HepG2 (cell line): ENCODE measurements around the gene TRIM28. TPM values are rescaled to one million over a fixed set of nuclear protein-coding genes. Genes with fewer than 3 reads are reported as not detected.

ENCODE experiments used
- ATAC-seq: fragments of 200-7000 bp; cut with Tn5 transposase; 3 replicates; pipeline ENCODE4 v1.9.1; 2020; ENCODE audit warnings: mild to moderate bottlenecking, moderate library complexity
- BruUV-seq: library from RNA; stranded (reverse); fragments of 400-500 nt; replicated peaks from 2 replicates; lab custom pipeline; 2021; lab: Mats Ljungman, UMichigan
- CTCF ChIA-PET: fragments of 300-600 bp; formaldehyde crosslinking; extraction: SDS; loops from one replicate; lab custom pipeline; 2021; ENCODE audit warnings: low total read pairs, inconsistent platforms, low intra/inter-chr PET ratio; lab: Yijun Ruan, JAX
- POLR2A ChIA-PET: fragments of 350-600 bp; sonication (Branson Sonifier 250); formaldehyde crosslinking; loops from one replicate; lab custom pipeline; 2020; ENCODE audit warnings: antibody characterized with exemption, inconsistent platforms; lab: Yijun Ruan, JAX
- DNase-seq: peaks from one replicate; pipeline ENCODE4 v3.0.0-alpha.2; 2015; ENCODE audit warnings: low spot score
- FAIRE-seq: peaks from 3 replicates; lab custom pipeline; 2011; peaks lifted over from hg19 to GRCh38; lab: Jason Lieb, UNC
- H2AFZ ChIP-seq: one replicate; pipeline ENCODE4 v1.6.1; 2011; ENCODE audit warnings: low read length, inconsistent platforms
- H3K27ac ChIP-seq: fragments of 300-600 bp; 3 replicates; pipeline ENCODE4 v1.8.0; 2011; ENCODE audit warnings: mixed run types, mild to moderate bottlenecking, mixed read lengths, low read length, inconsistent platforms; ENCODE audit not compliant: insufficient read depth; ENCODE audit errors: extremely low read length
- H3K27me3 ChIP-seq, 2 experiments: fragments of 200-600 bp in 1 of 2; 2 replicates in 1 of 2; 3 replicates in 1 of 2; pipeline versions ENCODE4 v1.6.0 to v1.8.0; 2011; ENCODE audit warnings: low read length in 2 of 2, mild to moderate bottlenecking in 2 of 2, moderate library complexity in 2 of 2, inconsistent platforms in 1 of 2; ENCODE audit not compliant: insufficient read depth in 2 of 2, control insufficient read depth in 1 of 2
- H3K36me3 ChIP-seq, 2 experiments: fragments of 200-600 bp in 1 of 2; replicated peaks in 1 of 2; 2 replicates in 1 of 2; 3 replicates in 1 of 2; pipeline versions ENCODE4 v1.5.1 to v1.8.0; 2011; ENCODE audit warnings: low read length in 2 of 2, inconsistent platforms in 1 of 2; ENCODE audit not compliant: insufficient read depth in 2 of 2, control insufficient read depth in 1 of 2
- H3K4me1 ChIP-seq: 2 replicates; pipeline ENCODE4 v1.5.1; 2012; ENCODE audit warnings: low read length, inconsistent platforms; ENCODE audit not compliant: insufficient read depth
- H3K4me2 ChIP-seq: 2 replicates; pipeline ENCODE4 v1.6.0; 2011; ENCODE audit warnings: low read depth, low read length, inconsistent platforms
- H3K4me3 ChIP-seq, 3 experiments: fragments of 200-600 bp in 1 of 3; sonication (generic), shearing (Covaris generic) in 1 of 3; replicated peaks in 1 of 3; 2 replicates each; pipeline ENCODE4 v1.5.1; 2011 to 2016; ENCODE audit warnings: low read length in 3 of 3, inconsistent platforms in 2 of 3, low read depth in 2 of 3, mild to moderate bottlenecking in 2 of 3, control low read depth in 1 of 3, mixed read lengths in 1 of 3; ENCODE audit not compliant: insufficient read depth in 1 of 3
- H3K79me2 ChIP-seq: one replicate; pipeline ENCODE4 v1.6.1; 2011; ENCODE audit warnings: low read length, inconsistent platforms; ENCODE audit not compliant: insufficient read depth
- H3K9ac ChIP-seq: 2 replicates; pipeline ENCODE4 v1.6.0; 2011; ENCODE audit warnings: mild to moderate bottlenecking, low read depth, low read length, inconsistent platforms; ENCODE audit not compliant: insufficient read depth
- H3K9me3 ChIP-seq: 2 replicates; pipeline ENCODE4 v1.5.1; 2012; ENCODE audit warnings: mild to moderate bottlenecking, low read length
- H4K20me1 ChIP-seq: 2 replicates; pipeline ENCODE4 v1.6.0; 2011; ENCODE audit warnings: inconsistent platforms, mild to moderate bottlenecking, low read length, moderate library complexity; ENCODE audit not compliant: insufficient read depth
- AGO1 ChIP-seq: fragments of 200-400 bp; formaldehyde crosslinking; IDR thresholded peaks from 2 replicates; pipeline ENCODE4 v1.6.1; 2017; ENCODE audit warnings: mild to moderate bottlenecking, low read depth, low read length, moderate library complexity; ENCODE audit not compliant: poor library complexity, severe bottlenecking
- ASH2L ChIP-seq: fragments of 300-600, 200-600 bp; sonication (generic); IDR thresholded peaks from 2 replicates; pipeline ENCODE4 v1.7.0; 2017; ENCODE audit warnings: low read depth, mild to moderate bottlenecking, moderate library complexity, mixed read lengths, low read length; ENCODE audit not compliant: insufficient read length
- CHCHD3 ChIP-seq: sonication (generic); formaldehyde crosslinking; IDR thresholded peaks from 2 replicates; pipeline ENCODE4 v1.8.0; 2022; ENCODE audit warnings: mild to moderate bottlenecking, missing genetic modification reagents, moderate library complexity
- ETV5 ChIP-seq: IDR thresholded peaks from 2 replicates; pipeline ENCODE4 v1.6.1; 2018; ENCODE audit warnings: missing biosample characterization, missing genetic modification reagents, inconsistent platforms, borderline replicate concordance
- FOXC1 ChIP-seq: sonication (generic); formaldehyde crosslinking; IDR thresholded peaks from 2 replicates; pipeline ENCODE4 v1.8.0; 2022; ENCODE audit warnings: mild to moderate bottlenecking, missing genetic modification reagents, borderline replicate concordance
- HDAC6 ChIP-seq: fragments of 200-600 bp; sonication (generic); IDR thresholded peaks from 2 replicates; pipeline ENCODE4 v1.7.0; 2017; ENCODE audit warnings: mild to moderate bottlenecking, antibody characterized with exemption, low read length, low read depth
- HMGXB4 ChIP-seq, 2 experiments: sonication (generic) in 1 of 2; formaldehyde crosslinking in 1 of 2; IDR thresholded peaks; 2 replicates each; pipeline versions ENCODE4 v1.4.0 to v1.6.1; 2018 to 2020; ENCODE audit warnings: missing genetic modification reagents in 2 of 2, borderline replicate concordance in 1 of 2, low read depth in 1 of 2, mild to moderate bottlenecking in 1 of 2, missing biosample characterization in 1 of 2
- IRX3 ChIP-seq: sonication (generic); formaldehyde crosslinking; IDR thresholded peaks from 2 replicates; pipeline ENCODE4 v1.8.1; 2023; ENCODE audit warnings: mild to moderate bottlenecking, low read depth, missing genetic modification reagents, borderline replicate concordance
- ZNF143 ChIP-seq: sonication (generic); formaldehyde crosslinking; IDR thresholded peaks from 2 replicates; pipeline ENCODE4 v1.4.0; 2020; ENCODE audit warnings: missing genetic modification reagents
- ZNF253 ChIP-seq: sonication (generic); formaldehyde crosslinking; IDR thresholded peaks from 2 replicates; pipeline ENCODE4 v1.8.0; 2022; ENCODE audit warnings: mild to moderate bottlenecking, missing genetic modification reagents, borderline replicate concordance
- ZNF281 ChIP-seq: sonication (generic); formaldehyde crosslinking; IDR thresholded peaks from 2 replicates; pipeline ENCODE4 v1.4.0; 2020; ENCODE audit warnings: missing genetic modification reagents, borderline replicate concordance
- ZNF451 ChIP-seq: sonication (generic); formaldehyde crosslinking; IDR thresholded peaks from 2 replicates; pipeline ENCODE4 v1.5.0; 2020; ENCODE audit warnings: mild to moderate bottlenecking, missing genetic modification reagents
- ZNF549 ChIP-seq: sonication (generic); formaldehyde crosslinking; IDR thresholded peaks from 2 replicates; pipeline ENCODE4 v1.5.0; 2020; ENCODE audit warnings: missing genetic modification reagents
- ZNF589 ChIP-seq: sonication (generic); formaldehyde crosslinking; conservative IDR thresholded peaks from 2 replicates; pipeline ENCODE4 v1.8.0; 2022; ENCODE audit warnings: mild to moderate bottlenecking, moderate library complexity, missing genetic modification reagents
- ZNF691 ChIP-seq: sonication (generic); formaldehyde crosslinking; IDR thresholded peaks from 2 replicates; pipeline ENCODE4 v1.4.0; 2020; ENCODE audit warnings: missing genetic modification reagents, low read depth, mild to moderate bottlenecking, borderline replicate concordance
- ZSCAN20 ChIP-seq: sonication (generic); formaldehyde crosslinking; IDR thresholded peaks from 2 replicates; pipeline ENCODE4 v1.4.0; 2020; ENCODE audit warnings: missing genetic modification reagents, mild to moderate bottlenecking, borderline replicate concordance
- WGBS: methylation state at CpG from one replicate; pipeline ENCODE4 v1.1.6; 2017; ENCODE audit warnings: low lambda C conversion rate; 5-methylcytosine and 5-hydroxymethylcytosine counted together
- in situ Hi-C: cut with HindIII; loops from 2 replicates; pipeline ENCODE4 v1.10.0; 2017; ENCODE audit warnings: low pct_unique_long_range_greater_than_20kb; ENCODE audit not compliant: extremely low pct_ligation_motif_present
- intact Hi-C: fragments of 100-400 bp; cut with micrococcal nuclease; formaldehyde crosslinking; loops from one replicate; pipeline ENCODE4 v1.10.0; 2022; ENCODE audit not compliant: unreplicated experiment
- polyA plus RNA-seq, 8 experiments: library from polyadenylated mRNA; depleted of rRNA in 3 of 8; stranded (reverse) in 7 of 8; unstranded in 1 of 8; fragments of >200 nt; fragmentation: Illumina TruSeq in 4 of 8; extraction: Trizol in 4 of 8; gene quantifications; 2 replicates each; pipeline versions ENCODE4 v1.2.1 to v1.2.3, GENCODE V29; 2011 to 2016; ENCODE audit warnings: low read depth in 4 of 8, missing spikeins in 1 of 8, mixed read lengths in 1 of 8; ENCODE audit not compliant: insufficient read depth in 1 of 8
- total RNA-seq, 5 experiments: library from RNA; depleted of rRNA; stranded (reverse); fragments of >200 nt; fragmentation: Illumina TruSeq; extraction: Trizol; gene quantifications; 2 replicates each; pipeline ENCODE4 v1.2.3, GENCODE V29; 2016; ENCODE audit warnings: low read depth in 1 of 5

Gene TRIM28
- total and polyA plus RNA-seq, 2 of the 13 experiments (the other 11 are each of a cell fraction or from before 2014, with no cell fraction given) = 361 to 439 TPM

- Histone ChIP-seq H3K4me3 (peak overlapping the region; percentile 91 to 99 (median 96)), H3K4me1 (peaks cover 24% of the 10 kb centered on the region), H3K27ac (peak overlapping the region; percentile 80), H2AFZ (no peak overlapping the region), H3K27me3 (no peaks in the 10 kb centered on the region; a peak in 2 of 5 replicates), H3K9ac (peak overlapping the region; percentile 85), H4K20me1 (peaks cover 35% of the 10 kb centered on the region), H3K79me2 (peaks cover 38% of the 10 kb centered on the region), H3K9me3 (no peaks in the 10 kb centered on the region), H3K4me2 (peak overlapping the region; percentile 97), H3K36me3 (peaks cover 27 to 40% of the 10 kb centered on the region in 2 experiments)
- ChIA-PET CTCF (no interaction called here), POLR2A (interaction anchor here (0.6 to 3.6 kb wide), 13 partner anchors 9 to 228 kb away, joined by 3 to 59 read pairs (median 11); partner anchors contain the start of genes CHMP2A, MZF1, UBE2M and ZBTB45)
- no TSS peak for BruUV-seq
- FAIRE-seq (no peak), DNase-seq (no peak), ATAC-seq (peak; percentile 14)
- 0% methylated on average over 7 of the region's 92 CpGs for WGBS
- intact Hi-C loops = no loop called here
- in situ Hi-C loops = no loop called here
- TF ChIP-seq ZNF253 (CRISPR knock-in tag) (no peak), AGO1 (no peak), ZNF281 (CRISPR knock-in tag) (no peak), ZNF451 (CRISPR knock-in tag) (no peak), ETV5 (CRISPR knock-in tag) (no peak), ZNF691 (no peak), ZNF549 (CRISPR knock-in tag) (no peak), ASH2L (no peak), FOXC1 (CRISPR knock-in tag) (0 out of 2 replicates have a peak, but pooled peaks have one; percentile 22), HMGXB4 (CRISPR knock-in tag; IDR thresholded peaks at IDR 0.05; ENCODE audit: borderline replicate concordance in 1 of 2, low read depth in 1 of 2) (no peak; a peak in 1 of 4 replicates), ZSCAN20 (CRISPR knock-in tag) (peak; percentile 17; the same call in 1 of the 2 replicates), ZNF143 (CRISPR knock-in tag) (no peak), CHCHD3 (CRISPR knock-in tag) (no peak), HDAC6 (no peak), ZNF589 (CRISPR knock-in tag) (0 out of 2 replicates have a peak, but pooled peaks have one; percentile 22), IRX3 (CRISPR knock-in tag) (0 out of 2 replicates have a peak, but pooled peaks have one; percentile 10)
Measured at GRCh38 chr19:58544591-58545285, 874 bp downstream of the TRIM28 start.
